M059J (cell line): ENCODE results near the gene EFNA5. TPM values are rescaled to one million over a fixed set of nuclear protein-coding genes. Genes with fewer than 3 reads are reported as not detected.
"Not testable (repeated sequence)": the region's sequence is repeated elsewhere in the genome, so short reads cannot be mapped to it uniquely, and the experiment has no call there.

ENCODE experiments used
- DNase-seq: peaks from one replicate; pipeline ENCODE4 v3.0.0-alpha.2; 2012; ENCODE audit warnings: low read depth
- total RNA-seq: library from RNA; depleted of rRNA; stranded (reverse); fragments of >200 nt; shearing (Covaris generic); gene quantifications from 2 replicates; pipeline ENCODE4 v1.2.3, GENCODE V29; 2014

Gene EFNA5
- total RNA-seq, 1 experiment from 2014 or later = 2.5 TPM

DNA sequence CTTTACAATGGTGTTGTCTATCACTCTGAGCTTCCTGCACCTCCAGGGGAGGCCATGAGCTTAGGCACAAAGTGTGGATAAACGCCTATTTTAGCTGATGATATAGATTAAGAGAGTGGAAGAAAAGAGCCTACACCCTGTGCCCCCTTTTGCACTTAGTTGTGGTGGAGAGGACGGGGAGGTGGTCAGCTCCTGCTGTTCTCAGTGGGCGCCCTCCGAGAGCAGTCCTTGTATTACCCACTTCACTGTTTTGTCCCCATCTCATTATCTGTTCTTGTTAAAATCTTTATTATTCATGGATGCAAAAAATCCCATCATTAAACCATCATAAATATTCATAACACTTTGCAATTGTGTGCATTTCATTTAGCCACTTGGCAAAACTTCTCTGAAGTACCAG is 303.3 kb downstream of the EFNA5 start:
- no peak for DNase-seq

DNA sequence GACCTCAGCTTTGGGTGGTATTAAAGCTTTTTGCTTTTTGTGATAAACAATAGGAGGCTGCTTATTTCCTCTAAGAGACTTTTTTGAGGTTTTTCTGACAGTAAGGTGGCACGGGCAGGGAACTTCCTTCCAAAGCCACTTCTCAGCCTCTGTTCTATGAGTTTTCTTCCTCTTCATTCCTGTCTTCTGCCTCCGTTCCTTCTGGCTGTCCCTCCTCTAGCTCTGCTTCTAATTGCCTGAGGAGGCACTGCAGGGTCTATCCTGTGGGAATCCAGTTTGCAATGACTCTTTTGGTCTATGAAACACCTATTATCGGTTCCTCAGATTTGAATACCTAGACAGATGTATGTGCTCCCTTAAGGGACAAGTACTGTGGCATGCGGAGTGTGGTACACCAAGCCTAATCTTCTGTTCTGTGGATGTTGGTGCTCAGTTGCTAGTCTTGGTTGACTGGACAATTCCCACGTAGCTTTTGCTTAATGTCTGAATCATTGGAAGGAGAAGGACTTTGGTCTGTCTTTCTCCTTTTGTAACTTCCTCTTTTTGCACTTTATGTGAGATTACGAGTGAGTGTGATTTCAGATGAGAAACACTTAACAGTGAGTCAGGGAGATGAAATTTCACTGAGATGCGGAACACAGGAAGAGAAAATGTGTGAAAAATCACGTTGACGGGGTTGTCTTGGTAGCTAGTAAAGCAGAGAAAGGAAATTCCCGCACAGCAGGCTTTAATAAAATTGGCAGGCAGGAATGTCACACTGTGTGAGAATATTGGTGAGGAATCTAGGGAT is 305.2 kb downstream of the EFNA5 start:
- DNase-seq = peak; percentile 36

DNA sequence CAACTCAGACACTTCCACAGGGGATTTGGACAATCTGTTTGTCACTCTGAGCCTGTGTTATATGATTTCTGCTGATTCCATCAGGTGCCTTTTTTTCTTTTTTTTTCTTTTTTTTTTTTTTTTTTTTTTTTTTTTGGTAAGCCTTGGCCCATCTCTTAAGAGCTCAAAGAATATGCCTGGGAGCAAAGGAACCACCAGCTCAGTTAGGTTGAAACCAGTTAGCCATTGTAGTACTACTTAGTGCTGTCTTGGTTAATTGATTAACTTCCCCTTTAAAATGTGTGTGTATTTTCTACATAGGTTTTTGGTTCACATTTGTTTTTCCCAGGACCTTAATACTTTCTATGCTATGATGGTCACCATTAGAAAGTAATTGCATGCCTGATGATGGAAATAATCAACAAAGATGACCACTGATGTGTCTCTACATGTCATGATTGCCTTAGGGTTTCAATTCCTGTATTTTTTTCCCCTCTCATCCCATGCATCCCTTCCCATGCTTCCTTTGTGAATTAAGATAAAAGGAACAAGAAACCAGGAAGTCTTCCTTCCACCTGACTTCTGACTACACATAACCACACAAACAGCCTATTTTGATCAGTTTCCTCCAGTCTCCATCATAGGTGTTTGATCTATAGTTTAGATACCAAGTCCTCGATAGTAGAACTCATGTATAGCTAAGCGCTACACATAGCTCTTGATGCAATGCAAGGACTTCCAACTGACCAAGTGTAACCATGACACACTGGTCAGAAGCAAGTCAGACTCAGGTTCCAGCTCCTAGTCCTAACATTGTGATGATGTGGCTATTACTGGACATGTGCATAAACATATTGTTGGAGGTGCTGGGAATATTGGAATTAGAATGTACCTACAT is 306.1 kb downstream of the EFNA5 start:
- DNase-seq = no peak

DNA sequence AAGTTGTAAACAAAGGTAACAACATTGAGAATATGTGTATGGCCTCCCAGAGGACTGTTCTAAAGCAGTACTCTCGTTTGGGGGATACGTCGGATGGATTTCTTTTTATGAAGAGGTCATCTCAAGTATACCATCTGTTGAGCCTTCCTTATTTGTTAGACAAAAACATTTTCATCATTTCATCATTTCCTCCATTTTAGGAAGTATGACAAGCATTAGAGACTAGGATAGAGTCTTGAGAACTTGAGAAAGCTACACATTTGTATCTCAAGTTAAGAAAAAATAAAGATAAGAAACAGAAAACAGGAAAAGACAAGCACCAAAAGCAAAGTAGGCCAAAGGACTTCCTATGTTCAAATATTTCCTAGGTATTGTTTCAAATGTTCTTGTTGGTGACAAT is 307.0 kb downstream of the EFNA5 start:
- DNase-seq = no peak

DNA sequence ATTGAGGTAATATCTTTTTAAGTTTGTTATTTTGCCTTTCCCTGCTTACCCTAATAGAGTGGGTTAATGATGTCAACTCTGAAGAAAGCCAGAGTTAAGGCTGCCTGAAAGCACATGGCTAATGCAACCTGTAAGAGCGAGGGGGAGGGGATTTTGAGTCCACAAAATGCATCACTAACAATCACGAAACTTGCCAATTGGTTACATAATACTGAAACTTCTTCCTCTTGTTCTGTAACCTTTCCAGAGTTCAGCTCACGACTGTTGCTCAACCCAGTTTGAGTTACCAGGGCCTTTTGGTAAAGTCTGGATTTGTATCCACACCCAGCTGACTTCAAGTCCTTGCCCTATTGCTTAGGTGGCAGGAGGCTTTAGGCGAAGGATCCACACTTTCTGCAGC is 308.8 kb downstream of the EFNA5 start:
- DNase-seq = no peak

DNA sequence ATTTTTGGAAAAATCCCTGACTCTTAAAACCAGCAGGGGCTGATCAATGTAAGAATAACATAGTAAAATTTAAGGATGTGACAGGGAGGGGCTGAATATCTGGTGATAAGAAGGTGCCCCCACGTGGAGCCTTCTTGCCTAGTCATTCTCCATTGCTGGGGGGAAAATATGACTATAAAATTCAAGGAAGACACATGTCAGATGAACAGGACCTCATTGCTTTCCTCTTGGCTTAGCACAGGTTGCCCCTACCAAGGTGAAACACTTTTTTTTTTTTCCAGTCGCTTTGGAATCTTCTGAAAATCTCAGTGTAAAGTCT is 310.9 kb downstream of the EFNA5 start:
- no peak for DNase-seq

DNA sequence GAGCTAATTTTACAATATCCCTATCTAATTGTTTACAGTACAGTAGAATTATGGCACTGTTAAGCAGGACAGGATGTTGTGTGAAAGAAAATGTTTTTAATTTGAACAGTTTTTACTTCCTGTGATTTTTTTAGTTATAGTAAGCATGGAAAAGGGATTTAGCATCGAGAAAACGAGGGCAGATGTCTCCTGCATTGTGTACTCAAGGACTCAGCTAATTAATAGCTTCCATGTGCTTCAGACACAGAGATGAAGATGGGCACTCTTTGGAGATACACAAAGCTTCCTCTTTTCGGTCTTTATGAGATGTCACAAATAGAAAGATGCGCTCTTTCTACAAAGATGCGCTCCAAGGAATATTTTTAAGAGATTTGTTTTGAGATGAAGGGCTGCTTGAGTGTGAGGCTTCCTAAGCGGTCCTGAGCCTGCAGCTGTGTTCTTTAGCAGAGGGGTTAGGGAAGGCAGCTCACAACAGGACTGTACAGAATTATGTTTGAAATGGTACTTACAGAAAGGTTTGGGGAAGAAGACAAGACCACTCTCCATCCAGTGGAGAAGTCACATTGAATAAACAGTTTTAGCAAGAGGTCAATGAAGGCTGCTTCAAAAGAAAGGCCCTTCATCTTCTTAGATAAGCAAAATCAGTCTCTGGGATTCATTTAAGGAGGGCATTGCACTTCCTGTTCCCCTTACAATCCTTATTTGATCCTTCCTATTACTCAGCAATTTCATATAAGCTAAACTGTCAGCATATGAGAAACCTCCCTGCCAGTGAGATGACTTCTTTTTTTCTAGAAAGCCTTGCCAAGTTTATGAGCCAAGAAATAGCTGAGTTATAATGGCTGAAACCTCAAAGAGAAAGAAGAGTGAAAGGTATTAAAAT is 311.5 kb downstream of the EFNA5 start:
- DNase-seq = peak; percentile 17

DNA sequence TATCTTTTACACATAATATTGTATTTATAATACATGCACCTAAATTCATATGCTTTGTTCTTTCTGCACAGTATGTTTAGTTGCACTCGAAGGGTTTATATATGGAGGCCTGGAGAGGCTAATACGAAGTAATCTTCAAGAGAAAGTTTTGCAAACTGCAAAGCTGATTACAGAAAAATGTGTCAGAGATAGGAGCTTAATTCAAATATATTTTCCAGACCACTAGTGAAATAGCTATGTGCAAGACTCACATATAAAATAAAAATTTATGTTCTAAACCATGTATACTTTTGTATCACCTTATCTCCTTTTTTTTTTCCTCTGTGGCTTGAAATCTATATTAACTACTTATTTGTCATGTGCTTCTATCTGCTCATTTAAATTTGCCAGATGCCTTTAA is 313.8 kb downstream of the EFNA5 start:
- DNase-seq = no peak

DNA sequence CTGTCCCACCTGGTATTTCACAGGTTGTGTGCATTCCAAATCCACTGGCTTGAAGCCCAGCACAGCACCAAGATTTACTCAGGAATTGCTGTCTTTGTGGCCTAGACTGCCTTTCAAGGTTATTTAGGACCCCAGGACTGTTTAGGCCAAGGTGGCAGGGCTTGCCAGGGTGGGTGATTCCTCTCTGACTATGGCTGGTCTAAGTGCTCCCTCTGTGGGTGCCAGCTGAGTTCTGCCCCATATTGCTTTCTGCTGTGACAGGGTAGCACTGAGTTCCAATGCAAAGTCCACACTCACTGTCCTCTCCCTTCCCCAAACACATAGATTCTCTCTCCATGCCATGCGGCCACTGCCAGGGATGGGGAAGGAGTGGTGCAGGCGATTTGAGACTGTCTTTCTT is 318.2 kb downstream of the EFNA5 start:
- no peak for DNase-seq

DNA sequence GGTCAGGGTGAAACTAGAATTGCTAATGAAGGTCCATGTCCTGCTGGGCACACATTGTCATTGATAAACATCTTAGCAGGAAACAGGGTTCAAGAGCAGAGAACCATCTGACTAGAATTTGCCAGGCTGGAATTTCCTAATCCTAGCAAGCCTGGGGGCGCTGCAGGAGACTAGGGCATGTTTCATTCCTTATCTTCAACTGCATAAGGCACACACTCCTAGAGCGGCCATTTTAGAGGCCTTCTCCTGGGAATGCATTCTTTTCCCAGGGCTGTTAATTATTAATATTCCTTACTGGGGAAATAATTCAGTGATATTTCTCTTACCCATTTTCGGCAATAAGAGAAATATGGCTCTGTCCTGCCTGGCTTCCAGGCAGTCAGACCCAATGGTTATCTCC is 324.2 kb downstream of the EFNA5 start:
- DNase-seq = not testable (repeated sequence)

DNA sequence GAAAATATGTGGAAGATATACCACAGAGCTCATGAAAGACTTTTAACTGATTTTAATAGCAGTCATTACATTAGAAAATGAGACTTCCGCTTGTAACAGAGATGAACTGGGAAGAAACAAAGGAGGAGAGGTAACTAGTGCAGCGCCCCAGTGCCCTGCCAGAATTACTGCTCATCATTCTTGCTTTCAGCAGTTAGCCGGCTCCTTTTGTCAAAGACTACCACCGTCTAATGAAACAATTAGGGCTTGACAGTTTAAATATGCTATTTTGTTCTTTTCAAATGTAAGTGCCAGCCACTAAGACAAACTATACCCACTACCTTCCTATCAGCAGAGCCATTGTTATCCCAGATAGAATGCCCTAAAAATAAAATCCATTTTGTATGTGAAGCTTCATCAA is 328.4 kb downstream of the EFNA5 start:
- no peak for DNase-seq

DNA sequence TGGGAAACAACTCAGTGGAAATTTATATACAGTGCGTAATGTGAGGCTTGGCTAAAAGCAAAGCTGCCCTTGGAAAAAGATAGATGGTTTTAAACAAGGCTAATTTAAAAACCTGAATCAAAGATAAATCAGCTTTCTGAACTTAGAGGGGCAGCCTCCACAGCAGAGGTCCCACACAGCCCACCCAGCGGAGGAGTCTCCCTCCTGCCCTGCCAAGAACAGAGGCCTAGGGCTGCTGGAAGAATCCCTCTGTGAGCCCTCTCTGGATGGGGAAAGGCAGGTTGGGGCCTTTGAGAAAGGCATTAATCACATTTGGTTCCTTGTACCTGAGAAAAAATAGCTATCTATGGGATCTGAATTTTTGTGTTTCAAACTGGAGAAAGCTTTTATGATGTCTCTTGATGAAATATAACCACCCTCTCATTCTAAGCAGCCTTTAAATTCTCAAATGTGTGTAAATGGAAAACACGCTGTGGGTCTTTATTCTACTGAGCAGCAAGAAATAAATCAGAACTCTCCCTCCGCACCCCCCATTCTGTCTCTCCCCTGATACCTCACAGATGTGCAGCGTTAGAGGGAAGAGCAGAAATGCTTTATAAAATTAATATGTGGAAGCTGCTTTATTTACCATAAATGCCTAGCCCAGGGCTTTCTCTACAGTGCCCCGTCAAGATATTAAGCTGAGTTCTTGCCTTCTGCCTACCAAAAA is 329.2 kb downstream of the EFNA5 start:
- no peak for DNase-seq

DNA sequence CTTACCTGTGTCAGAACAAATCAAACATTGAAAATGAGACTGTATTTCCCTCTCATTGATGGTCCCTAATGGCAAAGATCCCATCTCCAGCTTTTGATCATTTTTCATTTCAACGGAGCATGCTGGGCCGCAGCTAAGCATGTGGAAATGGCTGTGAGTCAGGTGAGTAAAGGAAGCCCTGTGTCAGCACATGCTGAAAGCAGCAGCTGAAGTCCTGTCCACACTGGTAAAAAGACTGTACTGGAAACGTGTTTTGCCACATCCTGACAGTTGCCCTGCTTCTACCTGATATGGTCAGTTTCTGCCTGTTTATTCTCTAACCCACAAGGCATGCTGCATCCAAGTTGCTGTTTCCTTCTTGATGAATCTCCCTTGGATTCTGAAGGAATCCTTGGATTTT is 330.1 kb downstream of the EFNA5 start:
- DNase-seq = no peak

DNA sequence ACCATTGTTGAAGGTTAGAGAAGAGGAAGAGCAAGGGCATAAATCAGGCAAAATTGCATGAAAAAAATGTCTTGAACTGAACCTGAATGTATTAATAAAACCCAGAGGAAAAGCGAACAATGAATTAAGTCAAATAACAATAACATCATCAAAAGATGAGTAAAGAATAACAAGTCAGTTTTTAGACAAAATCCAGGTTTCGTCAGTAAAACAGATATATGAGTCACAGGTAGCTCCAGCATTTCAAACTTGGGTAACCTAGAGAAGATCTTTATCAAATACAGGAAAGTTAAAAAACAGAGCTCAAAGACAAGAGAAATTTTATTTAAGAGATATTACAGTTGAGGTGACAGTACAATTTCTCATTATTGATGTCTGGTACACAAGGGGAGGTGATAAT is 332.4 kb downstream of the EFNA5 start:
- no peak for DNase-seq

DNA sequence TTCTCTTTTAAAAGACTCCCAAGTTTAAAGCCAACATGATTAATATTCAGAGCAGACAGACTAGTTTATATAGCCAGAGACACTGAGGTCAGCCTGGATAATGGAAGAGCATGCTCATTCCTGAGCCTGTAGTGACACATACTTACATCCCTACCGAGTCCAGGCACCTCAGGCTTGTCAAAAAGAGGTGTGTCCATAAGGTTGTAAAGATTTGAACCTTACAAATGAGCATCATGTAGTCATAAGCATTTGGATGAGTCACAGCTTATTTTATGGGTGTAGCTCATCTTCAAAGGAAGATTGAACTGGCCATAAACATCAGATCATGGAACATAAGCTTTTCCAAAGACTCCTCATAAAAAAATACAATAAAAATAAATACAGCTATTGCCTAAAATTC is 333.5 kb downstream of the EFNA5 start:
- peak; percentile 50 for DNase-seq

DNA sequence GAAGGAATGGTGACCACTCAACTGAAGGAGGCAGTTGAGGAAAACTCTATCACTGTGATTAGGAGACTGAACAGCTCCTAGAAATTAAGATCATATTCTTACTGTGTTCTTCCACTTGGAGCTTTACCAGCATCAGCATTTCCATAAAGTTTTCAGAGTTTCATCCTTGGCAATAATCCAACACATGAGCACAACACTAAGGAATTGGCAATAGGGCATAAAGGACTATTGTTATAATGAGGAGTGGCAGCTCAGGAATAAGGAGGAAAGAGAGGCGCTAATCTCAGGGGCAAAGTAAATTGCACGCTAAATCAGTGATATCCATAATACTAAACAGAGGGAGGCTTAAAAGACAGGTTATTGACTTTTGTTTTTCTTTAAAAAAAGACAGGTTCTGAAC is 338.9 kb downstream of the EFNA5 start:
- DNase-seq = no peak

DNA sequence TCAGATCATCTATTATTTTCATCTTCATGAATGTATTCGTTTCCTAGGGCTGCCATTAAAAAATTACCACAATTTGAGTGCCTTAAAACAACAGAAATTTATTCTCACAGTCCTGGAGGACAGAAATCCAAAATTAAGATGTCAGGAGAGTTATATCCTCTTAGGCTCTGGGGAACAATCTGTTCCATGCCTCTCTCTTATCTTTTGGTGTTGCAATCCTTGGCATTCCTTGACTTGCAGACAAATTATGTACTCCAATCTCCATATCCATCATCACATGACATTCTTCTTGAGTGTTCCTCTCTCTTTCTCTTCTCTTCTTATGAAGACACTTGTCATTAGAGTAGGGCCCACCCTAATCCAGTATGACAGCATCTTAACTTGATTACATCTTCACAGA is 339.4 kb downstream of the EFNA5 start:
- no peak for DNase-seq

DNA sequence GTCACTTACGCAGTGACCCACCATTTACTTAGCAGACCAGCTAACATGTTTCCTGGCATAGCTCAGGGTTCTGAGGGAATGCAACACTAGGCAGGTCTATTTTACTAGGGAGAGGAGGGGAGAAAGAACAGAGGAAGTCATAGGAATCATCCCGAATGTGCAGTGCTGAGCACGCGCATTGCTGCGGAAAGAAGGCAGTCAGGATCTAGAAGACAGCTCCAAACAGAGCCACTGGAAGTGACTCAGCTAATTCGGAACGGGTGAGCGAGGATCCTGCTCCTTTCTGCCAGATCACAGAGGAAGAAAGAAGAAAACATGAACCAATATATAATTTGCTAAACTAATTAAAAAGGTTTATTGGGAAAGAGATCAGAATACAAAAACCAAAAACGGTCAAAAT is 339.8 kb downstream of the EFNA5 start:
- DNase-seq = no peak

DNA sequence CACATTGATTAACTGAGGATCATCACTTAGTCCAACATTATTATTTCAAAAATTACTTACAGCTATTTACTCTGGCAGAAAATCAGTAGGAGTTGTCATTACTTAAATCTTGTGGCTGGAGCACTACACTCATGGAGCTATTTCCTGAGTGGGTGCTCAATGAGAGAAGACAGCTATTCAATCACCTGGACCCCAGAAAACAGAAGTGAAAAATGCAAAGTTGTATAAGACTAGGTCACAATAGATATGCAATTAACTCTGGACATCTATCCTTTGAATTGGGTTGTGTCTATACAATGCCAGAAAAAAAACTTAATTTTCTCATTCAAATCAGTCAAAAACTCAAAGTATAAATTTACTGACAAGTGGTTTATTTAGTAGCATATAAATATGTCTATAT is 340.9 kb downstream of the EFNA5 start:
- DNase-seq = no peak
